Measurements from ENCODE around the gene GLP2R.

The GLP2R gene

GRCh38 chr17:9811086-9811485 is 14.6 kb upstream of the GLP2R start:
- no peak for TF ChIP-seq CTCF (IDR thresholded peaks at IDR 0.05; ENCODE audit: extremely low read depth, insufficient read depth, missing control alignments)
- in situ Hi-C loops (cut with MboI; ENCODE audit: low pct_unique_long_range_greater_than_20kb, low sequenced_read_pairs, unreplicated experiment), result no loop called here
- no peak for DNase-seq (ENCODE audit: low spot score)

GRCh38 chr17:9811537-9811936 is 14.2 kb upstream of the GLP2R start:
- TF ChIP-seq CTCF (IDR thresholded peaks at IDR 0.05; ENCODE audit: extremely low read depth, insufficient read depth, missing control alignments), result no peak
- in situ Hi-C loops (cut with MboI; ENCODE audit: low pct_unique_long_range_greater_than_20kb, low sequenced_read_pairs, unreplicated experiment), result no loop called here
- no peak for DNase-seq (ENCODE audit: low spot score)

- in situ Hi-C loops (cut with MboI; ENCODE audit: low pct_unique_long_range_greater_than_20kb, low sequenced_read_pairs, unreplicated experiment), result no loop called here
- TF ChIP-seq CTCF (IDR thresholded peaks at IDR 0.05; ENCODE audit: extremely low read depth, insufficient read depth, missing control alignments), result no peak
- DNase-seq (ENCODE audit: low spot score), result no peak
These were observed 12.6 kb upstream of the GLP2R start for GRCh38 chr17:9813166-9813565.

- TF ChIP-seq CTCF (IDR thresholded peaks at IDR 0.05; ENCODE audit: extremely low read depth, insufficient read depth, missing control alignments), result no peak
- DNase-seq (ENCODE audit: low spot score), result no peak
- in situ Hi-C loops (cut with MboI; ENCODE audit: low pct_unique_long_range_greater_than_20kb, low sequenced_read_pairs, unreplicated experiment), result no loop called here
These were observed 11.3 kb upstream of the GLP2R start for GRCh38 chr17:9814337-9814945.

GRCh38 chr17:9816472-9816871 is 9.3 kb upstream of the GLP2R start:
- no peak for DNase-seq (ENCODE audit: low spot score)
- TF ChIP-seq CTCF (IDR thresholded peaks at IDR 0.05; ENCODE audit: extremely low read depth, insufficient read depth, missing control alignments), result no peak
- in situ Hi-C loops (cut with MboI; ENCODE audit: low pct_unique_long_range_greater_than_20kb, low sequenced_read_pairs, unreplicated experiment), result no loop called here

- in situ Hi-C loops (cut with MboI; ENCODE audit: low pct_unique_long_range_greater_than_20kb, low sequenced_read_pairs, unreplicated experiment), result no loop called here
These were observed 8.6 kb upstream of the GLP2R start for GRCh38 chr17:9817086-9817485.

More at GRCh38 chr17:9817086-9817485, 8.6 kb upstream of the GLP2R start:
- no peak for TF ChIP-seq CTCF (IDR thresholded peaks at IDR 0.05; ENCODE audit: extremely low read depth, insufficient read depth, missing control alignments)
- no peak for DNase-seq (ENCODE audit: low spot score)
